ES-I3 (cell line): ENCODE measurements around the gene CLCA1.

Experiments used
- H3K36me3 ChIP-seq: 2 replicates; pipeline ENCODE4 v1.6.1; 2013; ENCODE audit warnings: mild to moderate bottlenecking, low read length, control low read depth, moderate library complexity; ENCODE audit not compliant: insufficient read depth
- H3K4me1 ChIP-seq: 2 replicates; pipeline ENCODE4 v1.6.1; 2013; ENCODE audit warnings: mild to moderate bottlenecking, control low read depth, low read length; ENCODE audit not compliant: insufficient read depth
- H3K9ac ChIP-seq: 2 replicates; pipeline ENCODE4 v1.6.1; 2013; ENCODE audit warnings: low read depth, mild to moderate bottlenecking, low read length, moderate library complexity
- H3K9me3 ChIP-seq: 2 replicates; pipeline ENCODE4 v1.6.1; 2013; ENCODE audit warnings: mild to moderate bottlenecking, low read length, moderate library complexity; ENCODE audit not compliant: control insufficient read depth, insufficient read depth

CLCA1 gene

GRCh38 chr1:86503406-86504136 lies 34.8 kb downstream of the CLCA1 start:
- Histone ChIP-seq H3K9me3 (no peaks in the 10 kb centered on the region), H3K4me1 (peaks cover 21% of the 10 kb centered on the region), H3K9ac (peak overlapping the region; percentile 52), H3K36me3 (no peaks in the 10 kb centered on the region)

- no peaks in the 10 kb centered on the region for H3K9me3 ChIP-seq
- peaks cover 21% of the 10 kb centered on the region for H3K4me1 ChIP-seq
- peak overlapping the region; percentile 52 for H3K9ac ChIP-seq
- H3K36me3 ChIP-seq = no peaks in the 10 kb centered on the region
Measured at GRCh38 chr1:86504137-86504479, 35.4 kb downstream of the CLCA1 start.

DNA sequence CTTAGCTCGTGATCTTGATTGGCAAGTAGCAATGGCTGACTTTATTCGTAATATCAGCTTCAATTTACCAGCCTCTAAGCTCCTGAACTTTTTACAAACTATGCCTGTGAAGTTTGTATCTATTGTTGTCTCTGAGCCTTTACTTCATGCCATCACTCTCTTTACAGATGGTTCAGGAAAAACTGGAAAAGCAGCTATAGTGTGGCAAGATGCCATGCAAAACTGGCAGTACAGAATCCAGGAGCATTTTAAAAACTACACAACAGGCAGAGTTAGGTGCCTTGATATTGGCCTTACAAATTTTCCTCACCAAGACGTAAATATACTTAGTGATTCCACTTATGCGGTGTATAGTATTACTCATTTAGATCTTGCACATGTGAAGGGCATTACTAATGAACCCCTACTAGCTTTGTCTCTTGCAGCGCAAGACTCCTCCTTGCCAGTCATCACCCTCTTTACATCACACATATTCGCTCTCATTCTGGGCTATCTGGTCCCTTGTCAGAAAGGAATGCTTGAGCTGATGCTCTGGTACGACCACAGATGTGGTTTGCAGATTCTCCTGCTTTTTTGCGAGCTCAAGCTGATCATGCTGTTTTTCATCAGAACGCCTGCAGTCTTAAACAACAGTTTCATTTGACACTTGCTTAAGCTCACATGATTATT lies 36.3 kb downstream of the CLCA1 start:
- no peaks in the 10 kb centered on the region for H3K36me3 ChIP-seq
- peaks cover 21% of the 10 kb centered on the region for H3K4me1 ChIP-seq
- no peak overlapping the region for H3K9ac ChIP-seq

DNA sequence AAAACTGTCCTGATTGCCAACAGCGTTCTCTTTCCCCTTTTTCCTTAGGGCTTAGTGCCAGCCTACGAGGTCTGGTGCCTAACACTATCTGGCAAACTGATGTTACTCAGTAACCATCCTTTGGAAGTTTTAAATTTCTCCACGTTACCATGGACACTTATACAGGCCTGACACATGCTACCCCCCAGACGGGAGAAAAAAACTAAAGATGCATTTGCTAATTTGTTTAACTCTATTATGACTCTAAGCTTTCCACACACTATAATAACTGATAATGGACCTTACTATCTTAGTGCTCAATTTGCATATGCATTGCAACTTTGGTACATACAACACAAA lies 36.8 kb downstream of the CLCA1 start:
- peaks cover 21% of the 10 kb centered on the region for H3K4me1 ChIP-seq
- H3K9ac ChIP-seq = no peak overlapping the region
- no peaks in the 10 kb centered on the region for H3K36me3 ChIP-seq
- H3K9me3 ChIP-seq = no peaks in the 10 kb centered on the region

More for the DNA sequence above, 36.3 kb downstream of the CLCA1 start:
- H3K9me3 ChIP-seq = no peaks in the 10 kb centered on the region

DNA sequence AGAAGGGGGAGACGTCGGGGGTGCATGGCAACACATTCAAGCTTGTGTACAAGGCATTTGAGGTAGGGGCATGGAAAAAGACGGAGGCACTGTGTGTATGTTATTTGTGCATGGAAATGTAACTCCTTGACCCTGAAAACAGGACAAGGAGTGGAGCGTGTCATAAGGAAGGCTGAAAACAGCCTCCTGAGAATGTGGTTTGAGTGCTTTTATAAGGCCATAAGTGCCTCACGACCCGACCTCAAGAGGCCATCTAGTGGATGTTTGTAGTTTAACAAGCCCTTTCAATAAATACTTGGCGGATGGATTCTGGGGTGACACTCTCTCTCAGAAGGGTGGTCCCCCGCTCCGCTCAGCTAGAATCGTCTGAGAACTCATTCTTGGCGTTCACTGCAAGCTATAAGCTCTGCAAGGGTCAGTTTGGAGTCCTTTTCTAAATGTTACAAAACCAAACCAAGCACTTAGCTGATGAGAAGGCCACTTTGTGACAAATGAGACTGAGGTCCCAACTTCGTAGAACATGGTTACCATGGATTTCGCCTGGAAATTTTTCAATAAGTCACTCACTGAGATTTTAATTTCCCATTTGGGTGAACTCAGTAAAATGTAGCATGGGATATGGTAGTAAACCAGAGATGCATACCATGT lies 39.3 kb downstream of the CLCA1 start:
- H3K4me1 ChIP-seq = peaks cover 21% of the 10 kb centered on the region
- no peak overlapping the region for H3K9ac ChIP-seq
- no peaks in the 10 kb centered on the region for H3K9me3 ChIP-seq
- no peaks in the 10 kb centered on the region for H3K36me3 ChIP-seq

DNA sequence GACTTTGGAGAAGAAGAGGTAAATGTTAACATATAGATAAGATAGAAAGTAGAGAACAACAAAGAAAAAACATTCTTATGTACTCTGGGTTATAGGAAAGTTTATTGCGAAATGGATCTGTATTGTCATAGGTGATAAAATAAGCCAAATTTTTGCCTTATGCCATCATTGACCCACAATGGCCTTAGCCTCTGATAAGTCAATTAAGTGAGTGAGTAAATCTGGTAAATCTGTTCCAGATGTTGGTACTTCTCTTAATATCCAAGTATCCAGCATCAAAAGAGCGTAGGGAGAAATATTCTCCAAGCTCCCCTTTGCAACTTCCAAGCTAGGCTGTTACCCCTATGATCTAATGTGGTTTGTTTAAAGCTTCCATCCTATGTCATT lies 39.8 kb downstream of the CLCA1 start:
- H3K9ac ChIP-seq = no peak overlapping the region
- H3K4me1 ChIP-seq = peaks cover 21% of the 10 kb centered on the region

DNA sequence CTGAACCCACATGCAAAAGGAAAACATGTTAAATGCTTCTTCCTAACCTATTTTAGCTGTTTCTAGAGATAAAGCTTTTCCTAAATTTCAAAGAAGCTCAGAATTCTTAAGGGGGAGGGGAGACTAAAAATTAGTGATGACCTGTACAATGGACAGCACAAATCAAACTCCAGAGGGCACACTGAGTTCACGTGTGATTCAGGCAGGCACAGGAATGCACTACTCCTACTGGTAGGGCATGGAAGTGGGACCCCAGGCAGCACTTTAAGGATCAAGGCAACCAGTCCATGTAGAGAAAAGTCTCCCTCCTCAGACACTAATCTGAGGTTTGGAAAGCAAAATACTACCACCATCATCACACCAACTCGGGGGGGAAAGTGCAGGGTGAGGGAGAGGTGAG lies 46.9 kb downstream of the CLCA1 start:
- H3K36me3 ChIP-seq = no peaks in the 10 kb centered on the region
- H3K9ac ChIP-seq = no peak overlapping the region
- H3K4me1 ChIP-seq = peaks cover 13% of the 10 kb centered on the region
- no peaks in the 10 kb centered on the region for H3K9me3 ChIP-seq

More for the DNA sequence above, 39.8 kb downstream of the CLCA1 start:
- H3K36me3 ChIP-seq = no peaks in the 10 kb centered on the region
- H3K9me3 ChIP-seq = no peaks in the 10 kb centered on the region

DNA sequence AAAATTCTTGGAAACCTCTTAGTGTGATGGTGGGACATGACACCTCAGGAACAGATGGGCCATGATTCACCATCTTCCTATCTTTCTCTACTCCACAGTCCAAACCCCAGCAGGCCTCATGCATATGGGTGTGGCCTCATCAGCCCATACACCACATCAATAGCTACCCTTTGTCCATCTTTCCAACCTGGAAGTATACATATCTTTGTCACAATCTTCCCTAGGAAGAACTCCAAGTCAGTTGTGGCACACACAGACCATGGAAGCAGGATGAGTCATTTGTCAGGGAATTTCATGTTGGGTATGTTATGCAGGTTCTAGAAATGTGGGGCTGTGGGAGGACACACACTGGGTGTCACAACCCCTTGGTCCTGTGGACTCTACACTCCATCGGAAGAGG lies 47.6 kb downstream of the CLCA1 start:
- no peaks in the 10 kb centered on the region for H3K9me3 ChIP-seq
- H3K36me3 ChIP-seq = no peaks in the 10 kb centered on the region
- peaks cover 13% of the 10 kb centered on the region for H3K4me1 ChIP-seq
- no peak overlapping the region for H3K9ac ChIP-seq

- Histone ChIP-seq H3K9me3 (no peaks in the 10 kb centered on the region), H3K36me3 (no peaks in the 10 kb centered on the region), H3K4me1 (peaks cover 13% of the 10 kb centered on the region), H3K9ac (no peak overlapping the region)
Measured at GRCh38 chr1:86517336-86517735, 48.6 kb downstream of the CLCA1 start.

DNA sequence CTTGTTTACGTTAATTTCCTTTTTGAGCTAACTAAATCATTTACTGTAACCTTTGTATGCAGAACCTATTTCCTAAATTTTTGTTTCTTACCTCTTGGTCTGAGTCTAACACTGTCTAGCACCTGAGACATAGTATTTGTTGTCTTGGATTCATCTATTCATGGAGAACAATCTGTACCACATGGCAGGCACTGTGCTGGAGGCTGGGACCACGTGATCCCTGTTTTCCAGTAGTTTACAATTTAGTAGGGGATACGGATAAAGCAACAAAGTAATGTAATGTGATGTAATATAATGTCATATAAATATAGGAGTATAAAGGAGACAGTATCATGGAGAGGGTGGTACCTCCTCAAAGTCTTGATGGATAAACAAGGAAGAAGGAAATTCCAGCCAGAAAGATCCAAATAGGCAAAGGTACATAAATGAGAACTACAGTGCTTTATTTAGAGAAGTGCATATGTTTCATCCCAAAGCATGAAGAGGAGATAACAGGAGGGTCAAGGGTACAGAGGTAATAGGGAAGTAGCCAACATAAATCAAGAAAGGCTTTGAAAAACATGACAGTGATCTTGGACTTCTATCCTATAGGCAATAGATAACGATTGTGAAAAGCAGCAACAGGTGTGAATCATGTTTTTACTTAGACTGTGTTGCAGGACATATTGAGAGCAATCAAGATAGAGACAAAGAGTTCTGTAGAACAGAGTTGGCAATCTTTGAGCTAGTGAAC lies 52.2 kb downstream of the CLCA1 start:
- Histone ChIP-seq H3K9me3 (peaks cover 2% of the 10 kb centered on the region; the same call in 1 of the 2 replicates), H3K4me1 (peaks cover 13% of the 10 kb centered on the region), H3K9ac (no peak overlapping the region), H3K36me3 (no peaks in the 10 kb centered on the region)

- no peak overlapping the region for H3K9ac ChIP-seq
- no peaks in the 10 kb centered on the region for H3K36me3 ChIP-seq
- peaks cover 9% of the 10 kb centered on the region for H3K4me1 ChIP-seq
- peaks cover 2% of the 10 kb centered on the region; the same call in 1 of the 2 replicates for H3K9me3 ChIP-seq
Measured at GRCh38 chr1:86521522-86521891, 52.8 kb downstream of the CLCA1 start.

DNA sequence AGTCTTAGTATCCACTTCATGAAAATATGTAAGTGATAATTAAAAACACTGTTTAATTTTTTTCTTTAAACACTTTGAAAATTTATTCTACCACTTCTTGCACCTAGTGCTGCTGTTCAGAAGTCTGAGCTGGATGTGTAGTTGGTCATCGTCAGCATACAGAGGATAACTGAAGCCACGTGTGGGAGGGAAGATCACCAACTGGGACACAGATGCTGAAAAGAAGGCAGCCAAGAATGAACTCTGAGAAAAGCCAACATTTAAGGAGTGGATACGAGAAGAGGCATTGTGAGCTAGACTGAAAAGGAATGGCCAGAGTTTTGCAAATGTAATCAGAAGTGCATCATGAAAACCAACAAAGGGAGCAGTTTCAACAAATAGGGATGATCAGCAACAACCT lies 53.5 kb downstream of the CLCA1 start:
- Histone ChIP-seq H3K9me3 (peaks cover 2% of the 10 kb centered on the region; the same call in 1 of the 2 replicates), H3K9ac (no peak overlapping the region), H3K4me1 (peaks cover 6% of the 10 kb centered on the region; the same call in 1 of the 2 replicates), H3K36me3 (no peaks in the 10 kb centered on the region)

- Histone ChIP-seq H3K36me3 (no peaks in the 10 kb centered on the region), H3K4me1 (no peaks in the 10 kb centered on the region), H3K9ac (no peak overlapping the region), H3K9me3 (peaks cover 2% of the 10 kb centered on the region; the same call in 1 of the 2 replicates)
Measured at GRCh38 chr1:86523670-86524354, 55.1 kb downstream of the CLCA1 start.

GRCh38 chr1:86527306-86527705 lies 58.6 kb downstream of the CLCA1 start:
- H3K9me3 ChIP-seq = peaks cover 2% of the 10 kb centered on the region; the same call in 1 of the 2 replicates

More at GRCh38 chr1:86527306-86527705, 58.6 kb downstream of the CLCA1 start:
- Histone ChIP-seq H3K4me1 (no peaks in the 10 kb centered on the region), H3K36me3 (no peaks in the 10 kb centered on the region), H3K9ac (no peak overlapping the region)
